HG03442 (cell line): Measurements from ENCODE around the gene MYO10.
"Not testable (repeated sequence)": the region's sequence is repeated elsewhere in the genome, so short reads cannot be mapped to it uniquely, and the experiment has no call there.

Source experiments
- ATAC-seq: cut with Tn5 transposase; IDR thresholded peaks from one replicate; pipeline ENCODE4 v1.9.1; 2021; ENCODE audit warnings: mild to moderate bottlenecking, moderate library complexity; ENCODE audit not compliant: unreplicated experiment

The MYO10 gene

GRCh38 chr5:16865151-16865550, 70.9 kb downstream of the MYO10 start:
- no peak for ATAC-seq

DNA sequence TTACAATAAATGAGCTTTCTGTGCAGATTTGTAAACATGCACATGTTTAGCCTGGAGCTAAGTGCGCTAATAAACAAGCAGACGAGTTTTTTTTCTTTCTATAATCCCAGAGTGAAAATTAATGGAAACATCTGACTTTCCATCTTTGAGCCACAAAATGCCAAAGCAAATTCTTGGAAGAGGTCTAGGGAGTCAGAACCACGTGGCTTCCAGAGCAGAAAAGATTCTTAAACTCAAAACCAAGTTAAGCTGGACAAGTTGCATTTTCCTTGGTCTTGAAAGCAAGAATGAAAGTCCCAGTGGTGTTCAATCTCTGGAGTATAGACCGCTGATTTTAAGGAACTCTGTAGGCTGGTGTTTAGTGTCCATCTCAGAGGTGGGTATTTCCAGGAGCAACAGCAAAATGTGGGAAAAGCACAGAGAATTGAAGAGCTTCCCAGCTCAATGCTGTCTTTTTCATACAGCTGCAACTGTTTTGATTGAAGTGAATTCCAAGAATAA, 71.4 kb downstream of the MYO10 start:
- no peak for ATAC-seq

- no peak for ATAC-seq
These were observed 72.6 kb downstream of the MYO10 start for GRCh38 chr5:16863469-16863946.

GRCh38 chr5:16862777-16863176, 73.3 kb downstream of the MYO10 start:
- ATAC-seq = no peak

DNA sequence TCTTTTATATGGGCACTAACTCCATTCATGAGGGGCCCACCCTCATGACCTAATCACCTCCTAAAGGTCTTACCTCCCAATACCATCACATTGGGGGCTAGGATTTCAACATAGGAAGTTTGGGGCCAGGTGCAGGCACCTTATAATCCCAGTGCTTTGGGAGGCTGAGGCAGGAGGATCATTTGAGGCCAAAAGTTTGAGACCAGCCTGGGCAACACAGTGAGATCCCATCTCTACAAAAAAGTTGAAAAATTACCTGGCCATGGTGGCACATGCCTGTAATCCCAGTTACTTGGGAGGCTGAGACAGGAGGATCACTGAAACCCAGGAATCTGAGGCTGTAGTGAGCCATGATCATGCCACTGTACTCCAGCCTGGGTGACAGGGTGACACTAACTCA, 76.7 kb downstream of the MYO10 start:
- ATAC-seq = no peak

GRCh38 chr5:16858151-16858550, 77.9 kb downstream of the MYO10 start:
- no peak for ATAC-seq

- no peak for ATAC-seq
These were observed 78.5 kb downstream of the MYO10 start for GRCh38 chr5:16857635-16858034.

GRCh38 chr5:16856531-16856930, 79.6 kb downstream of the MYO10 start:
- ATAC-seq = no peak

GRCh38 chr5:16855898-16856297, 80.2 kb downstream of the MYO10 start:
- no peak for ATAC-seq

DNA sequence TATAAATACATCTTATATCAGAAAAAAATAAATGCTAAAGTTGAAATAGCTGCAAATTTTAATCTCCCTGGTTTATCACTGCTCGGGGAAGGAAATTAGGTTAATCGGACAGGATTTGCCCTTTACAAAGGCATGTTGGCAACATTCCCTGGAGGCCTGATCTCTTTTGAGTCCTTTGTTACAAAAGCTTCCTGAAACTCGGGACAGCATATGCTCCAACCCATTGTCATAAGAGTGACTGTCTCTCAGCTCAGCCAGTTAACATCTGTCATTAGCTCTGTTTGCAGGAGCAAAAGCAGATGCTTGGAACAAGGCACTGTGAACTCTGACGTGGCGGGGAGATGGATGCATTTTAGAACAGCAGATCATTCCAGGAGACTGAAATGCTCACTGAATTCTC, 80.6 kb downstream of the MYO10 start:
- ATAC-seq = no peak

- ATAC-seq = no peak
These were observed 81.7 kb downstream of the MYO10 start for GRCh38 chr5:16854351-16854750.

DNA sequence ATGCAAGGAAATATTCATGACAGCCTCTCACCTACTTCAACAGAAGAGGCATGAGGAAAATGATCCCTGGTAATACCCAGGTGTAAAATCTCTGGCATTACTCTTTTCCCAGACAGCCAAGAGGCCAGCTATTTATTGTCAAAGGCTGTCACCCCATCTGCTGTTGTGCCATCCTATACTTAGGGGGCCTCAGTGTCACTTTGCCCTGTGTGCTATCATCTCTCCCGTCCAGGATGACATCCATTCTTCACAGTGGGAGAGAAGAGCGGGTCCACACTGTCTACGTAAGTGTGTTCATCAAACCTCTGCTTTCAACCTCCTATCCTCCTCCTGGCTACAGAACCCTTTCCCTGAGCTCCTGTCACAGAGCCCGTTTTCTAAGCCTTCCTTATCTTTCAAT, 82.6 kb downstream of the MYO10 start:
- ATAC-seq = no peak

GRCh38 chr5:16852251-16853005, 83.7 kb downstream of the MYO10 start:
- no peak for ATAC-seq

- ATAC-seq = no peak
These were observed 86.3 kb downstream of the MYO10 start for GRCh38 chr5:16849775-16850174.

DNA sequence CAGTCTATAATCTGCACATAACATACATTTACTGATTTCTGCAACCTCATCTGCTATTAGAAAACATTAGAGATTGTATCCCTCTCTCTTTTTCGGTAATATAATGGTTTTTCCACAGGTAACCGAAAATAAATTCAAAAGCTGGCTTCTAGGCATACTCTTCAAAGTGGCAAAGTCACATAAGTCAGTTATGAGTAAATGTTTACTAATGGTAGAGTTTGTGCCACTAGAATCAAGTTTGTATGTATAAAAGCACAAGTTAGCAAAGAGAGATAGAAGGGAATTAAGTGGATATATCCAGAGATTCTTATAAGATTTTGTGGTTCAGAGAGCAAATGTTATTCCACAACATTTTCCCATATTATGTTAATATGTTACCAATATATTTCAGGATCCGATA, 86.9 kb downstream of the MYO10 start:
- no peak for ATAC-seq

DNA sequence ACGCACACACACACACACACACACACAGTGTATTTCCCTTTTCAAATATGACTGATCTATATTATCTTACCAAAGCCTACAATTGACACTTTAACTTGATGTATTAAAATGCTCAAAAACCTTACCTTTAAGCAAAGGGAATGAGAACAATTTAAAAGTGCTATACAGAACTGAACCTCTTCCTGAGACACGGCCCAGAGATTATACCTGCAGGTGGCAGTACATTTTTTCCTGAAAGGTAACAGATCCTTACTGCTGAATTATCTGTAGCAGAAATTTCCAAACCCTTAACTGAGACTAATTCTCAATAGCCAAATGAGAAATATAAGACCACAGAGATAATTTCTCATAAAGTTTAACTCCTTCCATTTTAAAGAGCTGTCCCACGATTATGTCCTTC, 91.1 kb downstream of the MYO10 start:
- ATAC-seq = no peak

DNA sequence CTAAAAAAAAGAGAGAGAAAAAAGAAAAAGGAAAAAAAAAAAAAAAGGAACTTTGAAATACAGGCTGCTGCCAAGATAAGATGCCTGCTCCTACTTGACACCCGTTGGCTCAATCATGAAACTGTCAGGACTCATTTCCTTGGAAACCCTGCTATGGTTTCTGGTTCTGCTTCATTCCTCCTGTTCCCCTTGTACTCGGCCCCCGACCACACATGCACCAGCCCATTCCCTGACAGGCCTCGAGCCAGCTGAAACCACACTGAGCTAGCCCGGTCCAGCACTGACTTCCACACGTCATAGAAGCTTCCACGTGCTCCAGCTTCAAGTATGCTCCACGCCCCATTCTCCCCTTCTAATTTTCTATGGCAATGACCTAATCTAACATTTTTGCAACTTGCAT, 93.2 kb downstream of the MYO10 start:
- ATAC-seq = no peak

DNA sequence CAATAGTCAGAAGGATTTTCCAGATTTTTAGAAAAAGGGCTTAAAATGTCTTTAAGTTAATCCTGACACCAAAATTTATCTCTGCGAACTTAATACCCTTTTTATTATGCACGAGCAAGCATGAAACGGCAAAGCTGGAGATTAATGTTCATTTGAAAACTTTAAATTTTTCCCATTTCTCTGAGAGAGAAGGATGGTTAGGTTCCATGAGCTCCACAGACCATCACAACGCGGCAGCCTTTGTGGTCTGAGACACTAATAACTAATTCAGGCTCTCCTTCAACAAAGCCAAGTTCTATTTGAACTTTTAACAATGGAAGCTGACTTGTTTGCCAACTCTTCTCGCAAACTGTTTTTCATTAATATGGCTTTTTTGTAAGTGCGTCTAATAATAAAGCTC, 94.7 kb downstream of the MYO10 start:
- no peak for ATAC-seq

- no peak for ATAC-seq
These were observed 98.8 kb downstream of the MYO10 start for GRCh38 chr5:16837305-16837704.

DNA sequence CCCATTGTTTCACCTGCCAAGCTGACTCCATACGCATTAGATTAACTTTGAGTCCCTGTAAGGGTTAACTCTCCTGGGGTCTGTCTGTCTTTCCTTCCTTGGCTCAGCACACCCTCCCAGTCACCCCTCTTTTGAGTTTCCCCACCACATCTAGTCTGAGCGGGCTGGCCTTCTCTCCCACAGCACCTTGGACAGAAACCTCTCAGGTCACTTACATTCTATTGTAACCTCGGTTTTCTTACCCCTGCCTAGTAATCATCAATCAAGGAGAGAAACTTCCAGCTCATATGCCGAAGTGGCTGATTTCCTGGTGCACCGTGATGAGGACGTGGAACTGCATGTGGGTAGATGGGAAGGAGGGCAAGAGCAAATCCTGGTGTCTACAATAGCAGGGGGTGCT, 102.1 kb downstream of the MYO10 start:
- ATAC-seq = no peak

GRCh38 chr5:16831326-16831725, 104.8 kb downstream of the MYO10 start:
- ATAC-seq = not testable (repeated sequence)

GRCh38 chr5:16827755-16828154, 108.3 kb downstream of the MYO10 start:
- ATAC-seq = no peak
